AG20443 (cell line): ENCODE data around the gene REL.

Experiments used
- DNase-seq: peaks from one replicate; pipeline ENCODE4 v3.0.0; 2012; ENCODE audit warnings: low spot score, mixed read lengths

The REL gene

GRCh38 chr2:60964651-60965498 lies 83.5 kb downstream of the REL start:
- DNase-seq = no peak

DNA sequence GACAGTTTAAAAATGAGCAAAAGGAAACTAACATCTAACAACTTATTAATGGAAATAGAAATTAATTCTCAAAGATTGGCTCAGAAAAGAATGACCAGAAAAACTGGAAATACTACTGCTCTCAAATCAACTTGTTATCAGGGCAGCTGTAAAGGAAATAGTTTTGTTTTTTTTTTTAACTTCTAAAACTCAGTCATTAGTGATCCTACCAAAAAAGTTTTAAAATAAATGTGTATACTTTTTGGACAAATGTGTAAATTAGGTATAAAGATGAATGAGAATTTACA lies 84.1 kb downstream of the REL start:
- no peak for DNase-seq

- DNase-seq = no peak
These were observed 85.4 kb downstream of the REL start for GRCh38 chr2:60966507-60967405.

DNA sequence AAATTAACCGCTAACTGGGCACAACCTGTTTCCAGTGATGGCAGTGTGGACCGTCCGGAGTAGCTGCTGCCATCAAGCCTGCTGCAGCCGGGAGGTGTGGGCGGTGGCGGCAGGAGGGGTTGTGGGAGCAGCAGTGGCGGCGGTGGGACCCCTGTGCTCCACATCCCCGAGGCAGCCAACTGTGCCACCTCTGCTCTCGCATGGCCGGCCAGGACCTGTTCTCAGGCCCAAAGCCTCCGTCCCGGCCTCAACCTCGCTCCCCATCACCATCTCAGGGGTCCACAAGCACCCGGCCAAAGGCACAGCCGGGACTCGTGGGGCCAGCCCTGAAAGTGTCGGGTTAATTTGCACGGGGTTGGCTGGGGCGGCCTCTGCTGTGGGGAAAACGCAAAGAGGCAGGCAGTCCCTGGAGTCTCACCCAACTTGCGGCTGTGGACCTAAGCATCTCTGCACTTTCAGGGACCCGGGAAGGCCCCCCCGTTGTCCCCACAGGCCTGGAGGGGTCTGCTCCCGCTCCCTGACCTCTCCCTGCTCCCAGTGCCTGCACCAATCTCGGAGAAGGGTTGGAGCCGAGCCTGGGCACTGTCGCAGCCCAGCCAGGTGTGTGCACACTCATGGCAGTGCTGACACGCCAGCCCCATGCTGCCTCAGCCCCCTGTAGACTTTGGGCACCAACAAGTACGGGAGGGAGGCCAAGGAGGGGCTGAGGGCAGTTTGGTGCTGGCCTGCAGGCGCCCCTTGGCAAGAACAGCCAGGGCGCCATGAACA lies 91.7 kb downstream of the REL start:
- no peak for DNase-seq

- DNase-seq = no peak
These were observed 92.3 kb downstream of the REL start for GRCh38 chr2:60973705-60974104.

DNA sequence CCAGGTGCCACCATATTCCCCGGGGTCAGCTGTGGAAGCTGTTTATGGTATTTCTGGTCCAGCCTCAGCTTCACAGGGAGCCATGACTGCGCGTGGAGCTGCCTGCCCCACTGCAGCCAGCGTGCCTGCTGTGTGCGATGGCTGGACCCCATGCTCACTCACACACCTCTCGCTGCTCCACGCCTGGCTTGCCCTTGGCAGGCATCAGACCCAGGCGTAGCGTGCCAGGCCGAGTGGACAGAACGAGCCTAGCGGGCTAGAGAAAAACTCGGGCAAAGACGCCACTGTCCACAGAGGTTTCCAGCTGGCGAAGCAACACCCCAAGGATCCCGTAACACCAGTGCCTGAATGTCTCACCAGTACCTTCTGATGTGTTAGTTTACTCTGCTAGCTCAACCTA lies 93.3 kb downstream of the REL start:
- DNase-seq = no peak
